K562 (cell line): ENCODE measurements around the gene TMEM267. TPM values are rescaled to one million over a fixed set of nuclear protein-coding genes. Genes with fewer than 3 reads are reported as not detected.

ENCODE experiments used
- DIDO1 ChIP-seq: fragments of 450-650 bp; IDR thresholded peaks from 2 replicates; pipeline ENCODE4 v1.6.1; 2016; ENCODE audit warnings: low read depth, missing biosample characterization, missing genetic modification characterization
- DMBX1 ChIP-seq: fragments of 250-450 bp; sonication (Bioruptor Pico); IDR thresholded peaks from 2 replicates; pipeline ENCODE4 v1.8.0; 2022; ENCODE audit warnings: inconsistent platforms, mild to moderate bottlenecking, moderate library complexity, borderline replicate concordance
- HIVEP1 ChIP-seq: fragments of 250-450 bp; sonication (Bioruptor Pico); IDR thresholded peaks from 2 replicates; pipeline ENCODE4 v1.4.0; 2020; ENCODE audit warnings: mild to moderate bottlenecking
- polyA plus RNA-seq, 8 experiments: library from polyadenylated mRNA; depleted of rRNA in 4 of 8; stranded (reverse) in 5 of 8; unstranded in 3 of 8; fragments of >200 nt; fragmentation: Nextera tagmentation in 2 of 8; fragmentation: Illumina TruSeq in 1 of 8; extraction: Ambion mirVana in 2 of 8; extraction: Trizol in 1 of 8; gene quantifications; 2 replicates each; pipeline versions ENCODE4 v1.2.1 to v1.2.3, GENCODE V29; 2011 to 2014; ENCODE audit warnings: inconsistent platforms in 1 of 8, missing spikeins in 1 of 8
- total RNA-seq, 7 experiments: library from RNA; depleted of rRNA in 6 of 7; stranded (reverse); fragments of >200 nt in 6 of 7; fragmentation: Illumina TruSeq in 2 of 7; extraction: Trizol in 2 of 7; gene quantifications; 2 replicates each; pipeline versions ENCODE4 v1.2.1 to v1.2.3, GENCODE V29; 2011 to 2021; ENCODE audit warnings: low replicate concordance in 1 of 7
- TF ChIP-seq, protein P1 (sequence below), 2 experiments: fragments of 450-650 bp in 1 of 2; sonication (generic) in 1 of 2; formaldehyde crosslinking in 1 of 2; IDR thresholded peaks; 2 replicates each; pipeline versions ENCODE4 v1.7.1 to v1.9.0; 2016 to 2022; ENCODE audit warnings: inconsistent platforms in 1 of 2, mild to moderate bottlenecking in 1 of 2, missing genetic modification reagents in 1 of 2
- TF ChIP-seq, protein P2 (sequence below): fragments of 450-650 bp; formaldehyde crosslinking; IDR thresholded peaks from 2 replicates; pipeline ENCODE4 v1.4.0; 2022; ENCODE audit warnings: missing genetic modification characterization
- TF ChIP-seq, protein P3 (sequence below): fragments of 250-450 bp; sonication (Bioruptor Pico); IDR thresholded peaks from 2 replicates; pipeline ENCODE4 v1.5.0; 2020; ENCODE audit warnings: mild to moderate bottlenecking, borderline replicate concordance
- TF ChIP-seq, protein P4 (sequence below), 2 experiments: IDR thresholded peaks; 2 replicates each; pipeline ENCODE4 v1.6.1; 2012; ENCODE audit warnings: improper control_type of control experiment in 2 of 2, low read depth in 2 of 2, low read length in 2 of 2, borderline replicate concordance in 1 of 2

Gene TMEM267
- total and polyA plus RNA-seq, 9 of the 15 experiments (the other 6 are each of a cell fraction or from before 2014, with no cell fraction given): 8.1 to 61.1 (median 17.8) TPM

DNA sequence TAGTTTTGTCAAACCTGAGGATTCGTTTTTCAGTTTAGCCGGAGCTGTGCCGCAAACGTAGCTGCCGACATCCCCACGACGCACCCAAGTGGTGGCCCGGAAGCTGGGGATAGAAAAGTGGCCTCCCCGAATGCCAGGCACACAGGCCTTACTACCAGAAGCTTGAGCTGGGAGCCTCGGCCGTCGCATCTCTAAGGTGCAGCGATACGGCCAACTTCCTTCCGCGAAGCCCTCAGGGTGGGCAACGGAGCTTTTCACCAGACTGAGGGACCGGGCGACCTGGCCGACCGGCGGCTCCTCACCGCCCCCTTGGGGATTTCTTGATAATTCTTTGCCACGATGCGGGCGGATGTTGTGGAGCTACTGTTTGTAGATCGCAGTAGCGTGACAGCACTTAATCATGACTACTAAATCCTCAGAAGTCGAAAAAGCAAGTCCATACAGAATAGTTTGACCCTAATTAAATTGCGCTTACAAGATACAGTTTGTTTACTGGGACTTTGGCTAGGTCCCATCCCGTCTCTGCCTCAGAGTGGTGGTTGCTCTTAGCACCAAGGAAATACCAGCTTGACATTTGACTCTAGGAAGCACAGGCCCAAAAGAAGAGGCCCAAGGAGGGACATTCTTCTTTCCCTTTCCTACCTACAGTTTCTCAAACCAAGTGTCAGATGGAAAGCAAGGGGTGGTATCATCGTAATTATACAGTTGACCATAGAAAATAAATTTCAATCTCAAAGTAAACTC, 613 bp upstream of the TMEM267 start (continued):
- TF ChIP-seq, protein P1, sequence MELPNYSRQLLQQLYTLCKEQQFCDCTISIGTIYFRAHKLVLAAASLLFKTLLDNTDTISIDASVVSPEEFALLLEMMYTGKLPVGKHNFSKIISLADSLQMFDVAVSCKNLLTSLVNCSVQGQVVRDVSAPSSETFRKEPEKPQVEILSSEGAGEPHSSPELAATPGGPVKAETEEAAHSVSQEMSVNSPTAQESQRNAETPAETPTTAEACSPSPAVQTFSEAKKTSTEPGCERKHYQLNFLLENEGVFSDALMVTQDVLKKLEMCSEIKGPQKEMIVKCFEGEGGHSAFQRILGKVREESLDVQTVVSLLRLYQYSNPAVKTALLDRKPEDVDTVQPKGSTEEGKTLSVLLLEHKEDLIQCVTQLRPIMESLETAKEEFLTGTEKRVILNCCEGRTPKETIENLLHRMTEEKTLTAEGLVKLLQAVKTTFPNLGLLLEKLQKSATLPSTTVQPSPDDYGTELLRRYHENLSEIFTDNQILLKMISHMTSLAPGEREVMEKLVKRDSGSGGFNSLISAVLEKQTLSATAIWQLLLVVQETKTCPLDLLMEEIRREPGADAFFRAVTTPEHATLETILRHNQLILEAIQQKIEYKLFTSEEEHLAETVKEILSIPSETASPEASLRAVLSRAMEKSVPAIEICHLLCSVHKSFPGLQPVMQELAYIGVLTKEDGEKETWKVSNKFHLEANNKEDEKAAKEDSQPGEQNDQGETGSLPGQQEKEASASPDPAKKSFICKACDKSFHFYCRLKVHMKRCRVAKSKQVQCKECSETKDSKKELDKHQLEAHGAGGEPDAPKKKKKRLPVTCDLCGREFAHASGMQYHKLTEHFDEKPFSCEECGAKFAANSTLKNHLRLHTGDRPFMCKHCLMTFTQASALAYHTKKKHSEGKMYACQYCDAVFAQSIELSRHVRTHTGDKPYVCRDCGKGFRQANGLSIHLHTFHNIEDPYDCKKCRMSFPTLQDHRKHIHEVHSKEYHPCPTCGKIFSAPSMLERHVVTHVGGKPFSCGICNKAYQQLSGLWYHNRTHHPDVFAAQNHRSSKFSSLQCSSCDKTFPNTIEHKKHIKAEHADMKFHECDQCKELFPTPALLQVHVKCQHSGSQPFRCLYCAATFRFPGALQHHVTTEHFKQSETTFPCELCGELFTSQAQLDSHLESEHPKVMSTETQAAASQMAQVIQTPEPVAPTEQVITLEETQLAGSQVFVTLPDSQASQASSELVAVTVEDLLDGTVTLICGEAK (IDR thresholded peaks at IDR 0.05): peak; percentile 68; the same call in 1 of the 2 replicates
- TF ChIP-seq, protein P1 (CRISPR knock-in tag; IDR thresholded peaks at IDR 0.05): no peak
- TF ChIP-seq, protein P2, sequence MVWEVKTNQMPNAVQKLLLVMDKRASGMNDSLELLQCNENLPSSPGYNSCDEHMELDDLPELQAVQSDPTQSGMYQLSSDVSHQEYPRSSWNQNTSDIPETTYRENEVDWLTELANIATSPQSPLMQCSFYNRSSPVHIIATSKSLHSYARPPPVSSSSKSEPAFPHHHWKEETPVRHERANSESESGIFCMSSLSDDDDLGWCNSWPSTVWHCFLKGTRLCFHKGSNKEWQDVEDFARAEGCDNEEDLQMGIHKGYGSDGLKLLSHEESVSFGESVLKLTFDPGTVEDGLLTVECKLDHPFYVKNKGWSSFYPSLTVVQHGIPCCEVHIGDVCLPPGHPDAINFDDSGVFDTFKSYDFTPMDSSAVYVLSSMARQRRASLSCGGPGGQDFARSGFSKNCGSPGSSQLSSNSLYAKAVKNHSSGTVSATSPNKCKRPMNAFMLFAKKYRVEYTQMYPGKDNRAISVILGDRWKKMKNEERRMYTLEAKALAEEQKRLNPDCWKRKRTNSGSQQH (CRISPR knock-in tag): no peak
- TF ChIP-seq, protein P3, sequence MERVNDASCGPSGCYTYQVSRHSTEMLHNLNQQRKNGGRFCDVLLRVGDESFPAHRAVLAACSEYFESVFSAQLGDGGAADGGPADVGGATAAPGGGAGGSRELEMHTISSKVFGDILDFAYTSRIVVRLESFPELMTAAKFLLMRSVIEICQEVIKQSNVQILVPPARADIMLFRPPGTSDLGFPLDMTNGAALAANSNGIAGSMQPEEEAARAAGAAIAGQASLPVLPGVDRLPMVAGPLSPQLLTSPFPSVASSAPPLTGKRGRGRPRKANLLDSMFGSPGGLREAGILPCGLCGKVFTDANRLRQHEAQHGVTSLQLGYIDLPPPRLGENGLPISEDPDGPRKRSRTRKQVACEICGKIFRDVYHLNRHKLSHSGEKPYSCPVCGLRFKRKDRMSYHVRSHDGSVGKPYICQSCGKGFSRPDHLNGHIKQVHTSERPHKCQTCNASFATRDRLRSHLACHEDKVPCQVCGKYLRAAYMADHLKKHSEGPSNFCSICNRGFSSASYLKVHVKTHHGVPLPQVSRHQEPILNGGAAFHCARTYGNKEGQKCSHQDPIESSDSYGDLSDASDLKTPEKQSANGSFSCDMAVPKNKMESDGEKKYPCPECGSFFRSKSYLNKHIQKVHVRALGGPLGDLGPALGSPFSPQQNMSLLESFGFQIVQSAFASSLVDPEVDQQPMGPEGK: peak; percentile 57; the same call in 1 of the 2 replicates
- TF ChIP-seq, protein P4, sequence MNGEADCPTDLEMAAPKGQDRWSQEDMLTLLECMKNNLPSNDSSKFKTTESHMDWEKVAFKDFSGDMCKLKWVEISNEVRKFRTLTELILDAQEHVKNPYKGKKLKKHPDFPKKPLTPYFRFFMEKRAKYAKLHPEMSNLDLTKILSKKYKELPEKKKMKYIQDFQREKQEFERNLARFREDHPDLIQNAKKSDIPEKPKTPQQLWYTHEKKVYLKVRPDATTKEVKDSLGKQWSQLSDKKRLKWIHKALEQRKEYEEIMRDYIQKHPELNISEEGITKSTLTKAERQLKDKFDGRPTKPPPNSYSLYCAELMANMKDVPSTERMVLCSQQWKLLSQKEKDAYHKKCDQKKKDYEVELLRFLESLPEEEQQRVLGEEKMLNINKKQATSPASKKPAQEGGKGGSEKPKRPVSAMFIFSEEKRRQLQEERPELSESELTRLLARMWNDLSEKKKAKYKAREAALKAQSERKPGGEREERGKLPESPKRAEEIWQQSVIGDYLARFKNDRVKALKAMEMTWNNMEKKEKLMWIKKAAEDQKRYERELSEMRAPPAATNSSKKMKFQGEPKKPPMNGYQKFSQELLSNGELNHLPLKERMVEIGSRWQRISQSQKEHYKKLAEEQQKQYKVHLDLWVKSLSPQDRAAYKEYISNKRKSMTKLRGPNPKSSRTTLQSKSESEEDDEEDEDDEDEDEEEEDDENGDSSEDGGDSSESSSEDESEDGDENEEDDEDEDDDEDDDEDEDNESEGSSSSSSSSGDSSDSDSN (IDR thresholded peaks at IDR 0.05; ENCODE audit: borderline replicate concordance in 1 of 2, low read depth in 2 of 2, low read length in 2 of 2): peak in 1 of 2 experiments; percentile 63; a peak in 1 of 4 replicates
- TF ChIP-seq HIVEP1 (CRISPR knock-in tag) (0 out of 2 replicates have a peak, but pooled peaks have one; percentile 3), DMBX1 (peak; percentile 57; the same call in 1 of the 2 replicates), DIDO1 (tag) (0 out of 2 replicates have a peak, but pooled peaks have one; percentile 2)
